GM21381 (cell line): ENCODE data around the gene CDKL2.
"Not testable (repeated sequence)": the region's sequence is repeated elsewhere in the genome, so short reads cannot be mapped to it uniquely, and the experiment has no call there.

ENCODE experiments used
- ATAC-seq: cut with Tn5 transposase; IDR thresholded peaks from one replicate; pipeline ENCODE4 v1.9.1; 2021; ENCODE audit warnings: mild to moderate bottlenecking, moderate library complexity; ENCODE audit not compliant: unreplicated experiment

Gene CDKL2

DNA sequence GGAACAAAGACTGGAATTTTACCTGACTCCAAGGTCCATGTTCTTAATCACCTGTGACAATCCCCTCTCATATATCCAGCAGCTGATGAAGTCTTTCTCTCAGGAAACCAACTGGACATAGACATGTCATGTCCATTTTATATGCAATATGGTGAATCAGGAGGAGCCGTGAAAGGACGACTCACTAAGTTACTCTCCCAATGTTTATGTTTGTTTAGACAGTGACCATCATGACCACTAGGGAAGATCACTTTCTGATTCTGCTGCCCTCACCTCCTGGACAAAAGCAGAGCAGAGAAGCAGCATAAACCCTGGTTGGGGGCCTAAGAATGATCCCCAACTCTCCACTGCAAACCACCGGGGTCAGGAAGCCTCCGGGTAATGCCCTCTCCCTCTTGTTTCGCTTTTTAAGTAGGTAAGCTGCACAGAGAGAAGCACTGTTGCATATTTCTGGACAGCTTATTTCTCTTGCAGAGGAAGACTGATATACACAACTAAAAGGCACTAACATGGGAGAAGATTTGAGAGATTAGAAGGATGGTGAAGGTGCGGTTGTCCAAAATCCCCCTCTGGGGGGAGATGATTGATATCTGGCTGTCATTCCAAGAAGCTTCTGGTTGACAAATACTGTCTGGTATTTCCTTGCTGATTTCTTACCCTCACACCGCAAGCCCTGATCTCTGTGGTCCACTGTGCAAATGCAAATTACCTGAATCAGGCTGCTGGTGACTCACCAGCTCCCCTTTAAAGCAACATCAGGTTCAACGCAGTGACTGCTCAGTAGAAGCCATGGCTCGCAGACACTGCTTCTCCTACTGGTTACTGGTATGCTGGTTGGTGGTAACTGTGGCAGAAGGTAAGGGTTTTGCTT is 74.8 kb downstream of the CDKL2 start, which contains the start of gene ODAPH:
ODAPH (plus strand) TSS at position 773 of the 871 bp plus-strand sequence; CDS start at position 790, 17 bp downstream.
- peak; percentile 72 for ATAC-seq

DNA sequence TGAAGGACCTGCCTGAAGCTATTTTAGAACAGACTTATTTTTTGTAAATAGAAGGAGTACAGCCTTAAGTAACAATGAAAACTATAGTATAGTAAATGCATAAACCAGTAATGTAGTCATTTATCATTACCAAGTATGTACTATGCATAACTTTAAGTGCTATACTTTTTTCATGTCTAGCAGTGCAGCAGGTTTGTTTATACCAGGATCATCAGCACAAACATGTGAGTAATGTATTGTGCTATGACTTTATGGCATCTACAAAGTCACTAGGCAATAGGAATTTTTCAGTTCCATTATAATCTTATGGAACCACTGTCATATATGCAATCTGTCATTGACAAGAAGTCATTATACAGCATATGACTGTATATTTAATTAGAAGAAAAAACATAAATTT is 77.9 kb downstream of the CDKL2 start:
- no peak for ATAC-seq

DNA sequence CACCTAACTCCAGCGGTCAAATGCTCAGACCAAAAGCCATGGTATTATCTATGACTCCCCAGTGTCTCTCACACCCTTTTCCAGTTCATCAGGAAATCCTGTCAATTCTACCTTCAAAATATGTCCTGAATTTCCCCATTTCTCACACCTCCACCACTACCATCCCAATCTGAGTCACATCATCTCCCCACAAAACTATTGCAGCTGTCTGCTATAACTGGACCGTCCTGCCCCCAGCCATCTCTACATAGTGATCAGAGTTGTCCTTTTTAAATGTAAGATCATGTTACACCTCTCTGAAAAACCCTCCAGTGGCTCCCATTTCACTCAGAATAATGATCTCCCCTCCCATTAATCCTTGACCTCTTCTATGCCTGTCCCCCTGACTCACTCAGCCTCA is 81.3 kb downstream of the CDKL2 start:
- ATAC-seq: no peak

DNA sequence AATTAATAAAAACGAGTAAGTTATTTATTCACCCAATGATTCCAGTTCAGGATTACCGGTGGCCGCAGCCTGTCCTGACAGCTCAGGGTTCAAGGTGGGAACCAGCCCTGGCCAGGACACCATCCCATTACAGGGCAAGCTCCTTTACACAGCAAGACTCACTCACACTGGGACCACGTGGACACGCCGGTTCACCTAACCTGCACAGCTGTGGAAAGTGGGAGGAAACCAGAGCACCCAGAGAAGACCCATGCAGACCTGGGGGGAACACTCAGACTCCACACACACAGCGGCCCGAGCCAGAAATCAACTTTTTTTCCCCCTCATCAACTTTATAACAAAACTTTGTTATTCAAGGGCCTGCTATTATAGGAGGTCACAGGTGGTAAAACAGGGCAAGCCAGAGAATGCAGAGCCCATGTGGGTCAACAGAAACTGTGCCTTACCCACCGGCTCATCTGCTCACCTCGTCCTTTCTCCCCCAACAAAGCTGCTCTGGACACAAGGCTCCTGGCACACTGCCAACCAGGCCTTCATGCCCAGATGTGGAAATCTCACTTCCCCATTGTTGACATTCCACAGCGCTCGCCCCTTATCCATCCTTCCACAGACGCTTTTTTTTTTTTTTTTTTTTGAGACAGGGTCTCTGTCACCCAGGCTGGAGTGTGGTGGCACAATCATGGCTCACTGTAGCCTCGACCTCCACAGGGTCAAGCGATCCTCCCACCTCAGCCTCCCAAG is 82.5 kb downstream of the CDKL2 start:
- ATAC-seq: no peak

DNA sequence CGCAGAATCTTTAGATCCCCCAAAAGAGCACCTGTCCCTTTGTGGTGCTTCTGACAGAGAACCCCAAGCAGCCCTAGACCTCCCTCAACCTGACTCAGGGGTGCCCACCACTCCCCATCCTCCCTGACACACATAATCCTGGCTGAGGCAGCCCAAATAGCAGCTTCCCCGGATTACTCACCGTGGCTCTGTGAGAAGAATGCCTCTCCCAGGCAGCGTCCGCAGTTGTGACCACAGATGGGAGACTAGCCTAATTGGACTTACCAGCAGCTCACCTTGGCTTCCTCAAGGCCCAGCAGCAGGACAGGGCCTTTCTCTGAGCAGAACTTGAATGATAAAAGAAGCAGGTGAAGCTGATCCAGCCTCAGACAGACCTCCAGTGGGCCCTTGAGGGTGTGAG is 84.8 kb downstream of the CDKL2 start:
- ATAC-seq: no peak

DNA sequence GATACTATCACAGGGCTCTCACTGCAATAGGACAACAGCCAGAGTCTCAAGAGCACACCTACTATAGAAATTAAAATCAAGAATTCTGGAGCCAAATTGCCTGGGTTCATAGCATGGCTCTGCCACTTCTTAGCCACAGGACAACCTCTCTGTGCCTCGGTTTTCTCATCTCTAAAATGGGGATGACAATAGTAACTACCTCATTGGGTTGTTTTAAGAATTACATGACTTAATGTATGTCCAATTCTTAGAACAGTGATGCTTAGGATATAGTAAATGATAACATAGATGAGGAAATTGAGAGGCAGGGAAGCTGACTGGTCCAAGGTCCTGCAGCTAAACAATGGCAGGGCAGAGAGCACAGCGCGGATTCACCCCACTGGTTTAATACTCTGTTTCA is 85.5 kb downstream of the CDKL2 start:
- ATAC-seq: no peak

DNA sequence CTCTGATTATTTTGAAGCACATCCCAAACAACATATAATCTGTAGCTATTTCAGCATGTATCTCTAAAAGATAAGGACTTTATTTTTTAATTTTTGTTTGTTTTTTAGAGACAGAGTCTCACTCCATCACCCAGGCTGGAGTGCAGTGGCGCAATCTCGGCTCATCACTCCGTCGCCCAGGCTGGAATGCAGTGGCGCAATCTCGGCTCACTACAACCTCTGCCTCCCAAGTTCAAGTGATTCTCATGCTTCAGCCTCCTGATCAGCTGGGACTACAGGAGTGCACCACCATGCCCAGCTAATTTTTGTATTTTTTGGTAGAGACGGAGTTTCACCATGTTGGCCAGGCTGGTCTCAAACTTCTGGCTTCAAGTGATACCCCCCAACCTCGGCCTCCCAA is 86.1 kb downstream of the CDKL2 start:
- ATAC-seq: not testable (repeated sequence)

DNA sequence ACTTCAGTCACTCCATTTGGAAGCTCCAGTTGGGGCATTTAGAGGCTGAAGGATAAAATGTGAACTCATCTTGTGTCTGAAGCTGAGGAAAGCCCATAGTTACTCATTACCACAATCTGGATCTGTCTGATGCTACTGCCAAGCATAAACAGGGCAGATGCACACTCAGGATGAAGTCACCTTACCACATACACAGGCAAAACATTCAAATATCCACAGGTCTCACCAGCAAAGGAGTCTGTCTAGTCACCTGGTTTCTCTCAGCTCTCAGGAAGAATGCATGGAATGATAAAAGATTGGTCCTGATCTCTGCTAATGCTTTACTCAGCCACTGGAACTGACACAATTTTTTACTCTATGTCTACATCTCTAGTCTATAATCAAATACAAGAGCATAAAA is 87.5 kb downstream of the CDKL2 start:
- no peak for ATAC-seq

DNA sequence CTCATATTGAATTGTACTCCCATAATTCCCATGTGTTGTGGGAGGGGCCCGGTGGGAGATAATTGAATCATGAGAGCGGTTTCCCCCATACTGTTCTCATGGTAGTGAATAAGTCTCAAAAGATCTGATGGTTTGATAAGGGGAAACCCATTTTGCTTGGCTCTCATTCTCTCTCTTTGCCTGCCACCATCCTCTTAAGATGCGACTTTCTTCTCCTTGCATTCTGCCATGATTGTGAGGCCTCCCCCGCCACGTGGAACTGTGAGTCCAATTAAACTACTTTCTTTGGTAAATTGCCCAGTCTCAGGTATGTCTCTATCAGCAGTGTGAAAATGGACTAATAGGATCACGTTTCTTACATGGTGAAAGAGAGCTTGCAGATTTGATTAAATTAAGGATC is 93.0 kb downstream of the CDKL2 start:
- not testable (repeated sequence) for ATAC-seq

DNA sequence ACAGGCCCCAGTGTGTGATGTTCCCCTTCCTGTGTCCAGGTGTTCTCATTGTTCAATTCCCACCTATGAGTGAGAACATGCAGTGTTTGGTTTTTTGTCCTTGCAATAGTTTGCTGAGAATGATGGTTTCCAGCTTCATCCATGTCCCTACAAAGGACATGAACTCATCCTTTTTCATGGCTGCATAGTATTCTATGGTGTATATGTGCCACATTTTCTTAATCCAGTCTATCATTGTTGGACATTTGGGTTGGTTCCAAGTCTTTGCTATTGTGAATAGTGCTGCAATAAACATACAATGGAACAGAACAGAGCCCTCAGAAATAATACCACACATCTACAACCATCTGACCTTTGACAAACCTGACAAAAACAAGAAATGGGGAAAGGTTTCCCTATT is 96.4 kb downstream of the CDKL2 start:
- not testable (repeated sequence) for ATAC-seq

DNA sequence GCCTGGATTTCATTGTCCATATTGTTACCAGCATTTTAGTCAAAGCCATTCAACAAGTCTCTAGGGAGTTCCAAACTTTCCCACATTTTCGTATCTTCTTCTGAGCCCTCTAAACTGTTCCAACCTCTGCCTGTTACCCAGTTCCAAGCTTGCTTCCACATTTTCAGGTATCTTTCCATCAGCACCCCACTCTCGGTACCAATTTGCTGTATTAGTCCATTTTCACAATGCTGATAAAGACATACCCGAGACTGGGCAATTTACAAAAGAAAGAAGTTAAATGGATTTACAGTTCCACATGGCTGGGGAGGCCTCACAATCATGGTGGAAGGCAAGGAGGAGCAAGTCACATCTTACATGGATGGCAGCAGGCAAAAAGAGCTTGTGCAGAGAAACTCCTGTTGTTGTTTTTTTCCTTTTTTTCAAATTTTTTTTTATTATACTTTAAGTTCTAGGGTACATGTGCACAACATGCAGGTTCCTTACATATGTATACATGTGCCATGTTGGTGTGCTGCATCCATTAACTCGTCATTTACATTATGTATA is 96.9 kb downstream of the CDKL2 start:
- ATAC-seq: not testable (repeated sequence)

DNA sequence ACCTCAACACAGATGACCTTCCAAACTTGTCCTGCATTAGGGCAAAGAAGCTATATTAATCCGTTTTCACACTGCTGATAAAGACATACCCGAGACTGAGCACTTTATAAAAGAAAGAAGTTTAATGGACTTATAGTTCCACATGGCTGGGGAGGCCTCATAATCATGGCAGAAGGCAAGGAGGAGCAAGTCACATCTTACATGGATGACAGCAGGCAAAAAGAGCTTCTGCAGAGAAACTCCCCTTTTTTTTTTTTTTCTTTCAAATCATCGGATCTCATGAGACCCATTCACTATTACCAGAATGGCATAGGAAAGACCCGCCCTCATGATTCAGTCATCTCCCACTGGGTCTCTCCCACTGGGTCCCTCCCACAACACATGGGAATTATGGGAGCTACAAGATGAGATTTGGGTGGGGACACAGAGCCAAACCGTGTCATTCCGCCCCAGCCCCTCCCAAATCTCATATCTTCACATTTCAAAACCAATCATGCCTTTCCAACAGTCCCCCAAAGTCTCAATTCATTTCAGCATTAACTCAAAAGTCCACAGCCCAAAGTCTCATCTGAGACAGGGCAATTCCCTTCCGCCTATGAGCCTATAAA is 98.7 kb downstream of the CDKL2 start:
- not testable (repeated sequence) for ATAC-seq

DNA sequence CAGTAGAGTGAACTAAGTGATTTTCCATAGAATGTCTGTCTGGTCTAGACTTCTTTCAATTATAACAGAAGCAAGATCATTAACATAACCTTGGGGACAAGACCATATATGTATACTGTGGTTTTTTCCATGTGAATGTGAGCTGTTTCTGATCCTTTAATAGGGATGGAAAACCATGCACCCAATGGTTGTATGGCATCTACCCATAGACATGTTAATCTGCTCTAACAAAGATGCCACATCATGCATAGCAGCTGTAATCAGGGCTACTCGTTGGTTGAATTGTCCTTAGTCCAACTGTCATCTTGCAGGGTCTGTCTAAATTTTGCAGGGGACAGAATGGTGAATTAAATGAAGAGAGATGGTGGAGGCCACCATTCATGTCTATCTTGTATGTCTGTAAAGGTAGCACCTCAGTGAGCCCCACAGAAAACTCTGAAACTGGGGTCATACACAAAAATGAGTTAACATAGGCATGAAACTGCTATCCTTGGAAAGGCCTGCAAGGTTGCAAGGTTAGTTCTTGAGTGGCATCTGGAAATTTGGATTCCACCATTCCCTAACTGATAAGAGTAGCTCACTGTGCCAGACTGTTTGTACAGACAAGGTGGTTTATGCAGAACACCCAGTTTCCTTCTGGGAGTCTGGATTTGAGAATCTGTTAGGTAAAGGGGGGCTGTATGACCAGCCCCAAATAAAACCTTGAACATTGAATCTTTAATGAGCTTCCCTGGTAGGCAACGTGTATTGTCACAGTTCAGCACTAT is 99.6 kb downstream of the CDKL2 start:
- no peak for ATAC-seq
